Left cardiac atrium (tissue), 4 donors: ENCODE measurements around the gene HLCS. TPM values are rescaled to one million over a fixed set of nuclear protein-coding genes. Genes with fewer than 3 reads are reported as not detected.

Source experiments
- ATAC-seq, 2 donors: fragments of 200-7000 bp; cut with Tn5 transposase; one replicate each; pipeline ENCODE4 v1.9.1; 2020; ENCODE audit warnings: mild to moderate bottlenecking in 2 of 2, moderate library complexity in 2 of 2
- DNase-seq: peaks from one replicate; pipeline ENCODE4 v3.0.0-alpha.2; 2020
- intact Hi-C, 2 donors: fragments of 100-400 bp; cut with DNase I; formaldehyde crosslinking; loops; one replicate each; pipeline versions ENCODE4 v1.14.1 to v1.15.1; 2022 to 2023
- total RNA-seq, 2 donors: library from RNA; stranded (reverse); fragmentation: NEBNext Ultra II Directional; extraction: Animal tissue kit (Norgen Biotek cat#: 25700); gene quantifications; one replicate each; pipeline ENCODE4 v1.2.1, GENCODE V29; 2021
- donor health status: DM: no; HTN: yes; CAD: no.
- donor health status: DM: no; HTN: yes; CAD: no; lungs with severe emphysema.
- donor health status: DM: yes; HTN: yes; CAD: no.
- donor health status: Dilated cardiomyopathy.

Gene HLCS
- total RNA-seq, 2 donors from 2014 or later, result 8.3 to 8.9 TPM

DNA sequence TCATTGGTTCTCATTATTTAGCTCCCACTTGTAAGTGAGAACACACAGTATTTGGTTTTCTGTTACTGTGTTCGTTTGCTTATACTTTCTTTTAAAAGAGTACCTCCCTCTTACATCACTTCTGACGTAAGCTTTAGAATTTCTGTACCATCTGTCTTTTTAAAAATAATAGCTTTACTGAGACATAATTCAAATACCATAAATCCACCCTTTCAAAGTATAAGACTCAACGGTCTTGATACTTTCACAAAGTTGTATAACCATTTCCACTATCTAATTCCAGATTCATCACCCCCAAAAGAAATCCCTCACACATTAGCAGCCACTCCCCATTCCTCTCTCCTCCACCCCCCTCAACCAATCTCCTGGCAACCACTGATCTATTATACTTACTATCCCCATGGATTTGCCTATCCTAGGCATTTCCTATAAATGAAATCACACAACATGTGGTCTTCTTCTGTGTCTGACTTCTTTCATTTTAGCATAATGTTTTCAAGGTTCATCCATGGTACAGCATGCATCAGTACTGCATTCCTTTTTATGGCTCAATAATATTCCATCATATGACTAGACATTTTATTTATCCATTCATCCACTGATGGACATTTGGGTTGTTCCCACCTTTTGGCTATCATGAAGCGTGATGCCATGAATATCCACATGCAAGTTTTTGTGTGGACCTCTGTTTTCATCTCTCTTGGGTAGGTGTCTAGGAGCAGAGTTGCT, 104.7 kb downstream of the HLCS start:
- no peak for ATAC-seq
- no peak for DNase-seq
- intact Hi-C loops, result no loop called here

GRCh38 chr21:36860736-36861594, 105.5 kb downstream of the HLCS start:
- ATAC-seq (peak in 1 of 2 donors; percentile 36), DNase-seq (no peak)
- intact Hi-C loops, result no loop called here

DNA sequence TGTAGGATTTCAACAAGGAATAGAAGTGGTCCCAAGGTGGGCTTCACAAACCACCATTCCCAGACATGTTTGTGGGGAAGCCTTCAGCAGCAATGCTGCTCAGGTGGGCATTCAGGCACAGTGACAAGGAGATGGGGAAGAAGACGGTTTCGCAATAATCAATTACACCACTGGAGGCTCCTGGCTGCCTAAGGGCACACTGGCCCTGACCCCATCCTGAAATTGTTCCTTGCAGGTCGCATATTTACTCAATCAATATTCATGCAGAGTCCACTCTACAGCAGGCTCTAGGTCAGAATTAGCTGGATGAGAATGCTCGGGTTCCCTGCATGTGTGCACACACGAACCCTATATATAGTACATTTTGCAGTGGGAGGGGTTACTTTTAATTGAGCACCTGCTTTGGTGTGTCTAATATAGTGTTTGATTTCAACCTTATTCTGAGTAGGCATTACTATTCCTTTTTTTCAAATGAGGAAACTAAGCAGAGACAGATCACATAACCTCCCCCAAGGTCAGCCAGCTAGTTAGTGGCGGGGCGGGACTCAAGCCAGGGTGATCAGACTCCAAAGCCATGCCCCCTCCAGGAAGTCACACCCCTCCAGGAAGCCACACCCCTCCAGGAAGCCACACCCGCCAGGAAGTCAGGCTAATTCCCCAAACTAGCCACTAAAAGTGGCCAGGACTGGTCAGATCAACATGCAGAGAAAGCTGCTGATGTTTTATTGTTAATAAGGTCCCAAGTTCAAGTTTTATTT, 106.5 kb downstream of the HLCS start:
- peak; percentile 82 for DNase-seq
- intact Hi-C loops, result no loop called here
- peak; percentile 89 to 97 for ATAC-seq

- no peak for ATAC-seq
- intact Hi-C loops, result no loop called here
- no peak for DNase-seq
These were observed 108.0 kb downstream of the HLCS start for GRCh38 chr21:36858320-36858957.

DNA sequence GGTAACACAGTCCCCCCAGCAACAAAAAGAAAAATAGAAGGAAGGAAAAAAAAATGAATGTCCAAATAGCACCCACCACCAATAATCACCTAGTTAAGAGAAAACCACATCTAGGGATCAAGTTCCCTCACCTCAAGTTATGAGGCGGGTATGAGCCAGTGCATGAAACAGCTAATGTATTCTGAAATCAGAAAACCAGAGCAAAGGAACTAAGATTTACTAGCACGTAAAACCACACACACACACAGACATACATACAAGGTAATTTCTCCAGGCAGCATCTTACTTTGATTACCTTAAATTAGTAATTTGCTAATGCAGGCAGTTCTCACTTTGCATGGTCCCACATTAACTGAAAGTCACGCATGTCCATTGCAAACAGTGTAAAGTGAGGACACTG, 109.8 kb downstream of the HLCS start:
- intact Hi-C loops, result no loop called here
- ATAC-seq (no peak), DNase-seq (no peak)

DNA sequence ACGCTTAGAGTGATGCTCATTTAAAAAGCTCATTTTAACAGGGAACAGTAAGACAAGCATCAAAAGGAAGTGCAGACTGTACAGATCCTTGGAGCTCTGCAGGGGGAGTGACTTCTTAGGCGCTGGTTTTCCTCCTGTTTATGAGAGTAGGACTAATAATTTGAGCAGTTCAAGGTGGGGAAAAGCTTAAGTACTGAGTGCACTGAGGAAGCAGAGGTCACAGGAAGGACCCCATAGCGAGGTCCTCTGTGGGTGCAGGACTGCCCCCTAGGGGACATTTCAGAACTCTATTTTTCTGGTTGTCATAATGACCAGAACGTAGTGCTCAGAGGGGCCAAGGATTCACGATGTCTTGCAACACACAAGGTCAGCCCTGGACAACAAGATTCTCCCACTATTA, 112.1 kb downstream of the HLCS start:
- DNase-seq (no peak), ATAC-seq (peak in 1 of 2 donors; percentile 56)
- intact Hi-C loops, result no loop called here

DNA sequence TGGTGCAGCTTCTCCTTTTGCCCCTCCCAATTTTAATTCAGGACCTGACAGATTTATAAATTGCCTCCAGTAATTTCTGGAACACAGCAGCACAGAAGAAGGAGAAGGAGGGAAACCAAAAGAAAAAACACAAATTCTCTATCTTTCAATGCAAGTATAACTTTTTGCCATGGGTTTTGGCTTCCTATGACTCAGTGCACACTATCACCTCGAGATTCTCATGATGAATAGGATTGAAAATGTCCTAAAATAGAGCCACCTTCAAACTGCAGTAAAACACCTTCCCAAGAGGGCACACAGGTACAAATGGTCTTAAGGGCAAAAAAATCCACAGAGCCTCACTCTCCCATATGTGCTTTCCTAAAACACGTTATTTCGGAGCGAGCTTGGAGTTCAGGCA, 113.6 kb downstream of the HLCS start:
- ATAC-seq (no peak), DNase-seq (no peak)
- intact Hi-C loops, result no loop called here

GRCh38 chr21:36852293-36852692, 114.2 kb downstream of the HLCS start:
- intact Hi-C loops, result no loop called here
- no peak for ATAC-seq
- no peak for DNase-seq

DNA sequence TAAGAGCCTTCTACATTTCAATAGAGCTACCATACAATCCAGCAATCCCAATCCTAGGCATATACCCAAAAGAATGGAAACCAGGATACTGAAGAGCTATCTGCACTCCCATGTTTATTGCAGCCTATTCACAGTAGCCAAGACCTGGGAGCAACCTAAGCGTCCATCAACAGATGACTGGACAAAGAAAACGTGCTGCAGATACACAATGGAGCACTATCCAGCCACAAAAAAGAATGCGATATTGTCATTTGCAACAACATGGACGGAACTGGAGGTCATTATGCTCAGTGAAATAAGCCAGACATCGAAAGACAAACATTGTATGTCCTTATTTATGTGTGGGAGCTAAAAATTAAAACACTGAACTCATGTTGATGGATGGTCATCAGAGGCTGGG, 115.3 kb downstream of the HLCS start:
- intact Hi-C loops, result no loop called here

GRCh38 chr21:36850372-36850771, 116.1 kb downstream of the HLCS start:
- DNase-seq (no peak), ATAC-seq (no peak)
- intact Hi-C loops, result no loop called here

More for the DNA sequence above, 115.3 kb downstream of the HLCS start:
- ATAC-seq (no peak), DNase-seq (no peak)

DNA sequence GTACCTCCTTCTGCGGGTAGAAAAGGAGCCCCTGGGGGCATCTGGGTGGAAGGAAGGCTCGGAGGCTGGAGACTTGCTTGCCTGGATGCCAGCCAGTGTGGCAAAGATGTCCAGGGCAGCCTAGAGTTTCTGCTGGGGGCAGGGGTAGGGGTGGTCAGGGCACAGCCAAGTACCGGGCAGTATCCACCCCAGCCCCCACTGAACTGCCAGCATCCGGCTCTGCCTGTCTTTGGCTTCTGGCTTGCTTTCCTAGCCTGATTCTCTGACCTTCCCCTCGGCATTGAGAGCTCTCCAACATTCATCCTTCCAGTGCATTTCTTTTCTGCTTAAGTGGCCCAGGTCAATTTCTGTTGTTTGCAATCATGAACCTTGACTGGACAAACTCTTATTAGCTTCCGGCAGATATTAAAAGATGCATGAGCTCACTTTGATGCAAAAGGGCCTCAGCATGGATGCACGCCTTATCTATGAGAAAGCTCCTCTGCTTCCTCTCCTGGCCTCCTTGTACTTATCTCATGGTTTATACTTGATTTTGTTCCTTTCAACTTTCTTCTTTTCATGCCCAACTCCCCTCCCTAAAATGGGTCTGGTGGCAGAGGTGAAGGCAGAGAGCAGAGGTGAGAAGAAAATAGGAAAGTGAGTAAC, 116.9 kb downstream of the HLCS start:
- no peak for ATAC-seq
- intact Hi-C loops, result no loop called here
- no peak for DNase-seq

DNA sequence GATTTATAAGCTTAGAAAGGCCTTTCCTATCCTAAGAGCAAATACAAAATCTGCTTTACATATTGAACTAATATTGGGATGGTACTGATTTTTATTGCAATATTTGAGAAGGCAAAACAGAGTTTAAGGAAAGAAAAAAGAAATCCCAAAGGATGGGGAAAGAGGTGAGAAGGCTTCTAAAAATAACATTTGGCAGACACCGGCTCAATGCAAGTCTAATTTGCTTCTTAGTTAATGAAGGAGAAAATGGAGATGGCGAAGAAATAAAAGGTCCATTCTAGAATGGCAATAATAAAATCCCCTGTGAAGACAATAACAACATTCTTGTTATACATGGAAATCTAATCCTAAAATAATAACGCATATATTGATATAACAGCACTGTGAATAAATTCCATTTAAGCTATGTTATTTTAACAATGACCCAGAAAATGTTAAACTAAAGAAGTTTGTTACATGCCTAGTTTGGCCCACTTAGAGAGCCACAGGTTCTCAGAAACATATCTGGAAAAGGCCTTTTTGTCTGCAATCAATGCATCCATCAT, 117.7 kb downstream of the HLCS start:
- no peak for ATAC-seq

DNA sequence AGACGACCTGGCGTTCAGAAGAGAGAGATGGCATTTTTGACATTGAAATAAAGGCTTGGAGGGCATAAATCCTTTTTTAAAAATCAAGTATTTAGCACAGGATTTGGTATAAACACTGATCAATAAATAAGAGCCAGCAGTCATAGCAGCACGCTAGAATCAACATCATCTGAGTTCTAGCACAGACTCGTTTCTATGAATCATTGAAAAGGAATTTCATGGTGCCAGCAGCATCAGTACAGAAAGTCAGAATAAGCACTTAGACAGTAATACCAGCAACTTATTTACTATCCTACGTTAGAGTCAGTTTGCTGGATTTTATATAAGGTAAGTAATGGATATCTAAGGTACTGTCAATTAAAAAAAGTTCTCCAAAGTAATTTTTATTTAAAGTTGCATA, 119.3 kb downstream of the HLCS start:
- peak in 1 of 2 donors; percentile 71 for ATAC-seq
- no peak for DNase-seq
- intact Hi-C loops, result no loop called here

More for the DNA sequence above, 117.7 kb downstream of the HLCS start:
- intact Hi-C loops, result no loop called here
- no peak for DNase-seq

GRCh38 chr21:36846631-36847030, 119.8 kb downstream of the HLCS start:
- no peak for ATAC-seq
- intact Hi-C loops, result no loop called here

GRCh38 chr21:36845790-36846189, 120.7 kb downstream of the HLCS start:
- no peak for ATAC-seq
- DNase-seq, result no peak
- intact Hi-C loops, result no loop called here

More at GRCh38 chr21:36846631-36847030, 119.8 kb downstream of the HLCS start:
- DNase-seq, result no peak

DNA sequence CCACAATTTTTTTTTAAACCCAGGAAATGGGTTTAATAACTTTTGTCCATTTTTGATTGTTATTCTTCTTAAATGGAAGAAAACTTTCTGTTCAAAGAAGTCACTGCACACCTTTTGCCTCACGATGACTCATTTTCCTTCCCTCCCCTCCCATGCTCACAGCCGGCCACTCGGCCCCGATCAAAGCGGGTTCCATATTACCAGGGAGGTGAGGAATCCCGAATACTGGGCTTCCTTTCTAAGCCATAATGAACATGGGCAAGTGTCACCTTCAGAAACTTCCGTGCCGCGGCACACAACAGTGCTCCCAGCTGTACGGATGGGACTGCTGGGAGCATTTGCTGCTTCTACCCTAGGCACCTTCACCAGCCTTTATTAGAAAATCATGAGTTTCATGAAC, 121.4 kb downstream of the HLCS start:
- no peak for ATAC-seq
- no peak for DNase-seq
- intact Hi-C loops, result no loop called here

GRCh38 chr21:36841866-36842265, 124.6 kb downstream of the HLCS start:
- intact Hi-C loops, result no loop called here
- ATAC-seq (no peak), DNase-seq (no peak)

GRCh38 chr21:36839735-36840134, 126.7 kb downstream of the HLCS start:
- intact Hi-C loops, result no loop called here
- DNase-seq (no peak), ATAC-seq (no peak)

DNA sequence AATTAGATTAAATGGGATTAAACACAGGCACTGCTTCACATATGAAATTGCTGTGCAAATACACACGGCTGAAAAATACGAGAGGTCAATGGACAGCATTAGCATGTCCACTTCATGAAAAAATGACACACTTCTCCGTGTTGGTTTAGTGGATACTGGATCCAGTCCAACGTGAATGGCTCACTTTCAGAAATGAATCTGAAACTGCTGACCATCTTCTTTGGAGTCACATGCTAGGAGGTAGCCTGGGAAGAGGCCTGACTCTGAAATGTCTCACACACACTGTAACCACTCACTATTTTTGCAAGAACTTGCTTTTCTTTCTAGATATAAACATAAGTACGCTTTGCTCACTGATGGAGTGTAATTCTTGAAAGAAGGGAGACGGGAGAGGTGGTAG, 127.3 kb downstream of the HLCS start:
- intact Hi-C loops, result no loop called here

More for the DNA sequence above, 127.3 kb downstream of the HLCS start:
- ATAC-seq (no peak), DNase-seq (no peak)
